Dendritic cell treated with granulocyte-macrophage colony-stimulating factor and Interleukin-4, amounts not matched to agents 40 ng/mL and 50 ng/mL, for 4 days (primary cell): Measurements from ENCODE around the gene TBL1X.
"Not testable (repeated sequence)": the region's sequence is repeated elsewhere in the genome, so short reads cannot be mapped to it uniquely, and the experiment has no call there.

Experiments used
- H3K27ac Mint-ChIP-seq: one replicate; pipeline ENCODE4 v1.8.0; 2022; ENCODE audit warnings: mild to moderate bottlenecking, mixed read lengths
- H3K27me3 Mint-ChIP-seq: one replicate; pipeline ENCODE4 v1.8.0; 2022; ENCODE audit warnings: mild to moderate bottlenecking, mixed read lengths
- H3K36me3 Mint-ChIP-seq: one replicate; pipeline ENCODE4 v1.8.0; 2022; ENCODE audit warnings: low read depth, mixed read lengths
- H3K4me1 Mint-ChIP-seq: one replicate; pipeline ENCODE4 v1.8.0; 2022; ENCODE audit warnings: low read depth, mixed read lengths
- H3K4me3 Mint-ChIP-seq: one replicate; pipeline ENCODE4 v1.8.0; 2022; ENCODE audit warnings: mild to moderate bottlenecking, moderate library complexity, mixed read lengths
- H3K9me3 Mint-ChIP-seq: one replicate; pipeline ENCODE4 v1.8.0; 2022; ENCODE audit warnings: mixed read lengths
- intact Hi-C: fragments of 100-400 bp; cut with micrococcal nuclease; formaldehyde crosslinking; loops from one replicate; pipeline ENCODE4 v1.15.0; 2022

The TBL1X gene

GRCh38 chrX:9464435-9465371 lies at the start of gene TBL1X:
TSS of gene TBL1X (plus strand) at chrX:9465058. CDS start at chrX:9653587, 188,529 bp downstream.
- peak within 1 kb of the TSS; percentile 76 for H3K4me3 Mint-ChIP-seq
- peak within 1 kb of the TSS; percentile 73 for H3K27ac Mint-ChIP-seq
- peaks cover 46% of the 10 kb centered on the region for H3K4me1 Mint-ChIP-seq
- no peaks in the 10 kb centered on the region for H3K27me3 Mint-ChIP-seq
- H3K9me3 Mint-ChIP-seq = no peaks in the 10 kb centered on the region
- peaks cover 19% of the 10 kb centered on the region for H3K36me3 Mint-ChIP-seq
- intact Hi-C loops = loop anchor here (10.0 kb wide), 2 partner anchors 240 to 490 kb away; no protein-coding TSS in a partner anchor

- Mint-ChIP-seq H3K4me1 (peaks cover 24% of the 10 kb centered on the region), H3K27ac (no peak overlapping the region), H3K9me3 (no peaks in the 10 kb centered on the region), H3K36me3 (no peaks in the 10 kb centered on the region), H3K27me3 (peaks cover 5% of the 10 kb centered on the region), H3K4me3 (no peak overlapping the region)
- intact Hi-C loops = no loop called here
Observed at GRCh38 chrX:9416562-9417348, 48.1 kb upstream of the TBL1X start.

- no peak overlapping the region for H3K4me3 Mint-ChIP-seq
- no peaks in the 10 kb centered on the region for H3K9me3 Mint-ChIP-seq
- peaks cover 24% of the 10 kb centered on the region for H3K4me1 Mint-ChIP-seq
- H3K27ac Mint-ChIP-seq = no peak overlapping the region
- intact Hi-C loops = no loop called here
- H3K27me3 Mint-ChIP-seq = peaks cover 5% of the 10 kb centered on the region
- H3K36me3 Mint-ChIP-seq = no peaks in the 10 kb centered on the region
Observed at GRCh38 chrX:9418262-9418661, 46.6 kb upstream of the TBL1X start.

GRCh38 chrX:9420275-9421265 lies 44.3 kb upstream of the TBL1X start:
- Mint-ChIP-seq H3K4me3 (no peak overlapping the region), H3K27me3 (peaks cover 5% of the 10 kb centered on the region), H3K9me3 (no peaks in the 10 kb centered on the region), H3K4me1 (peaks cover 24% of the 10 kb centered on the region), H3K36me3 (no peaks in the 10 kb centered on the region), H3K27ac (no peak overlapping the region)
- intact Hi-C loops = no loop called here

- no peaks in the 10 kb centered on the region for H3K9me3 Mint-ChIP-seq
- peaks cover 6% of the 10 kb centered on the region for H3K4me1 Mint-ChIP-seq
- H3K27ac Mint-ChIP-seq = no peak overlapping the region
- intact Hi-C loops = no loop called here
- no peak overlapping the region for H3K4me3 Mint-ChIP-seq
- H3K36me3 Mint-ChIP-seq = no peaks in the 10 kb centered on the region
- H3K27me3 Mint-ChIP-seq = no peaks in the 10 kb centered on the region
Observed at GRCh38 chrX:9429767-9430166, 35.1 kb upstream of the TBL1X start.

- no peaks in the 10 kb centered on the region for H3K36me3 Mint-ChIP-seq
- intact Hi-C loops = no loop called here
- H3K27me3 Mint-ChIP-seq = no peaks in the 10 kb centered on the region
- no peaks in the 10 kb centered on the region for H3K9me3 Mint-ChIP-seq
- H3K27ac Mint-ChIP-seq = no peak overlapping the region
- H3K4me1 Mint-ChIP-seq = peaks cover 6% of the 10 kb centered on the region
- no peak overlapping the region for H3K4me3 Mint-ChIP-seq
Observed at GRCh38 chrX:9430346-9430921, 34.4 kb upstream of the TBL1X start.

GRCh38 chrX:9431281-9431680 lies 33.6 kb upstream of the TBL1X start:
- H3K27ac Mint-ChIP-seq = no peak overlapping the region
- H3K9me3 Mint-ChIP-seq = no peaks in the 10 kb centered on the region
- no peaks in the 10 kb centered on the region for H3K27me3 Mint-ChIP-seq
- H3K36me3 Mint-ChIP-seq = no peaks in the 10 kb centered on the region
- intact Hi-C loops = no loop called here
- peaks cover 6% of the 10 kb centered on the region for H3K4me1 Mint-ChIP-seq
- H3K4me3 Mint-ChIP-seq = no peak overlapping the region

GRCh38 chrX:9433596-9433995 lies 31.3 kb upstream of the TBL1X start:
- Mint-ChIP-seq H3K27ac (no peak overlapping the region), H3K27me3 (no peaks in the 10 kb centered on the region), H3K9me3 (no peaks in the 10 kb centered on the region), H3K4me1 (peaks cover 12% of the 10 kb centered on the region), H3K4me3 (no peak overlapping the region), H3K36me3 (no peaks in the 10 kb centered on the region)
- intact Hi-C loops = no loop called here

- H3K36me3 Mint-ChIP-seq = no peaks in the 10 kb centered on the region
- intact Hi-C loops = no loop called here
- no peaks in the 10 kb centered on the region for H3K27me3 Mint-ChIP-seq
- H3K4me3 Mint-ChIP-seq = no peak overlapping the region
- H3K9me3 Mint-ChIP-seq = no peaks in the 10 kb centered on the region
- no peak overlapping the region for H3K27ac Mint-ChIP-seq
- H3K4me1 Mint-ChIP-seq = peaks cover 12% of the 10 kb centered on the region
Observed at GRCh38 chrX:9434051-9434550, 30.8 kb upstream of the TBL1X start.

GRCh38 chrX:9435086-9435485 lies 29.8 kb upstream of the TBL1X start:
- H3K36me3 Mint-ChIP-seq, H3K4me3 Mint-ChIP-seq, H3K9me3 Mint-ChIP-seq, H3K27me3 Mint-ChIP-seq, H3K27ac Mint-ChIP-seq, intact Hi-C loops: not testable (repeated sequence)
- H3K4me1 Mint-ChIP-seq = peaks cover 13% of the 10 kb centered on the region

- no peak overlapping the region for H3K4me3 Mint-ChIP-seq
- H3K4me1 Mint-ChIP-seq = peaks cover 20% of the 10 kb centered on the region
- no peak overlapping the region for H3K27ac Mint-ChIP-seq
- no peaks in the 10 kb centered on the region for H3K27me3 Mint-ChIP-seq
- no peaks in the 10 kb centered on the region for H3K36me3 Mint-ChIP-seq
- no peaks in the 10 kb centered on the region for H3K9me3 Mint-ChIP-seq
- intact Hi-C loops = no loop called here
Observed at GRCh38 chrX:9436812-9437211, 28.0 kb upstream of the TBL1X start.

GRCh38 chrX:9438933-9439494 lies 25.8 kb upstream of the TBL1X start:
- Mint-ChIP-seq H3K36me3 (no peaks in the 10 kb centered on the region), H3K9me3 (no peaks in the 10 kb centered on the region)

More at GRCh38 chrX:9438933-9439494, 25.8 kb upstream of the TBL1X start:
- H3K4me3 Mint-ChIP-seq = no peak overlapping the region
- H3K27me3 Mint-ChIP-seq = no peaks in the 10 kb centered on the region
- intact Hi-C loops = no loop called here
- peaks cover 24% of the 10 kb centered on the region for H3K4me1 Mint-ChIP-seq
- no peak overlapping the region for H3K27ac Mint-ChIP-seq
